ENCODE data around the gene METTL14.

The METTL14 gene

GRCh38 chr4:118721752-118722151, 36.6 kb downstream of the METTL14 start:
- no peak overlapping the region for H3K4me3 ChIP-seq (ENCODE audit: low read depth, low read length)
- DNase-seq (ENCODE audit: low read depth): no peak
- no peak for TF ChIP-seq CTCF (IDR thresholded peaks at IDR 0.05; ENCODE audit: low read depth, low read length, missing control alignments)

DNA sequence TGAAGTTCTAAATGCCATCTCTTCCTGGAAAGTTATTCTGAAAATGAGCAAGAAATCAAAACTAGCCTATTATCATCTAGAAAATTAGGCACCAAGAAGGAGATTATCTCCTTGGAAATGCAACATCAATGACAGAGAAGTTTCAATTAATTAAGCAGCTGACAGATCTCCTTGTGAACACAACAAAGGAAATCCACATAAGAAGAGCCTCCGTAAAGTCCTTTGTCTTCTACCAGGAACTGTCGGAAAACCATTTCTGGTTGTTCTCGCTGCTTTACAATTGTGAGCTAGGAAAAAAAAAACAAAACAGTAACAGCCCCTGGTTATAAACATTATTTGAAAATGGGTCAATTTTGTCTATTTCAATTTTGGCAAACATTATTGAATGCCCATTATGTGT, 38.2 kb downstream of the METTL14 start:
- H3K4me3 ChIP-seq (ENCODE audit: low read depth, low read length): no peak overlapping the region
- TF ChIP-seq CTCF (IDR thresholded peaks at IDR 0.05; ENCODE audit: low read depth, low read length, missing control alignments): no peak
- no peak for DNase-seq (ENCODE audit: low read depth)

DNA sequence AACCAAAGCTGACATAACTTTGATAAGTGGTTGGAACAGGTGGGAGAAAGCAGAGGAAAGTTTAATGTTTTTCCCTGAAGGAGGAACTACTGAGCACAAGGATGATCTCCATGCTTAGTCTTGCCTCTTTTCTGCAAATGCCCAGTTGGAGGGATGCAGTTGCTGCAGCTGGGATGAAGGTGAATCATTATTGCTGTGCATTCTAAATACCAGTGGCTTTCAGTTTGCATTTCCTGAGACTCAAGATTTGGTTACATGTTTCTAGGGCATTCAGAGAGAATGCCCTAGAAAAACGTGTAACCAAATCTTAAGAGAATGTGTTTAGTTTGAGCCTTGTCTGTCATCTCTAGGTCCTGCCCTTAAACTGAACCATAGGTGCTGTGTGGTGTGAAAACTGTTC, 42.2 kb downstream of the METTL14 start:
- TF ChIP-seq CTCF (IDR thresholded peaks at IDR 0.05; ENCODE audit: low read depth, low read length, missing control alignments): no peak
- DNase-seq (ENCODE audit: low read depth): no peak
- H3K4me3 ChIP-seq (ENCODE audit: low read depth, low read length): no peak overlapping the region

DNA sequence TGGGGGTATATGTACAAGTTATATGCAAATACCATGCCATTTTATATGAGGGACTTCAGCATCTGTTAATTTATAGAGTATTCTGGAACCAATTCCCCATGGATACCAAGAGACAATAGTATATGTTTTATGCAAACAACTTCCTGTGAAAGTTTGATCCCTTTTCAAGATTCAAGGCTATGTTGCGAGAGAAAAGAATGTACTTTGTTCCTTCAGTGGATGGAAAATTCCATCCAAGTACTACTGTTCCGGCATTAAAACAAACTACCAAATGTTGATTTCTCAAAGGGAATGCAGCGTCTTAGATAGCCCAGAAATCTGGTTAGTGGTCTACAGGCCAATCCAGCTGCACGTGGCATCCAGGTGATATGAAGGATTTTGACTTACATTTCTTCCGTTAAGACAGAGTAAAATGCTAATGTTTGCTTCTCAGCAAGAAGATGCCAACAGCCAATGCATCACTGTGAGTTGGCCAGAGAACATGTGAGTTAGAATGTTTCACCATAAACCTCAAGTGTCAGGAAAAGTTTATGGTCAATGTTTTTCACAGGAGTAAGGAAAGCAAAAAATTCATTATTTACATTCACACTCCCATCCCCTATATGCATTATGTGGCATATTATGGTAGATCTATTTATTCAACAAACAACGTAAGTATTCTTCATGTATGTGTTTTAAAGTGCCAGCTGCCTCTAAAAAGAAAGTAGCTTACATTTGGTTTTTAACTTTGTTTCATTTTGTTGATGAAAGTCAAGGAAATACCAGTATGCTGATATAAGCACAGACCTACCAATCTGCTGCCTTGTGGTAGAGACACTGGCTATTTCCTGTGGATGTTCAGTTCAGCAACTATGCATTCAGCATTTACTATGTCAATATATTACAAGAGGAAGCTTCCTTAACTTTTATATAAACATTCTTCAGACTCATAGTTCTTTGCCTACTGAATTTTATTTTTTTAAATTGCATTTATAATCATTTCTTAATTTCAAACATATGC, 44.4 kb downstream of the METTL14 start:
- no peak overlapping the region for H3K4me3 ChIP-seq (ENCODE audit: low read depth, low read length)
- no peak for DNase-seq (ENCODE audit: low read depth)
- no peak for TF ChIP-seq CTCF (IDR thresholded peaks at IDR 0.05; ENCODE audit: low read depth, low read length, missing control alignments)

GRCh38 chr4:118730683-118731082, 45.5 kb downstream of the METTL14 start:
- no peak overlapping the region for H3K4me3 ChIP-seq (ENCODE audit: low read depth, low read length)
- no peak for DNase-seq (ENCODE audit: low read depth)
- no peak for TF ChIP-seq CTCF (IDR thresholded peaks at IDR 0.05; ENCODE audit: low read depth, low read length, missing control alignments)

GRCh38 chr4:118732591-118733330, 47.6 kb downstream of the METTL14 start:
- H3K4me3 ChIP-seq (ENCODE audit: low read depth, low read length): no peak overlapping the region
- no peak for TF ChIP-seq CTCF (IDR thresholded peaks at IDR 0.05; ENCODE audit: low read depth, low read length, missing control alignments)
- no peak for DNase-seq (ENCODE audit: low read depth)

Data from GM12864 (cell line).